Right cardiac atrium (tissue), 5 donors: Measurements from ENCODE around the gene CSAG1. TPM values are rescaled to one million over a fixed set of nuclear protein-coding genes. Genes with fewer than 3 reads are reported as not detected.
"Not testable (repeated sequence)": the region's sequence is repeated elsewhere in the genome, so short reads cannot be mapped to it uniquely, and the experiment has no call there.

Experiments used
- ATAC-seq, 2 donors: fragments of 200-7000 bp; cut with Tn5 transposase; one replicate each; pipeline versions ENCODE4 v1.8.0 to v1.9.1; 2020; ENCODE audit warnings: moderate library complexity in 2 of 2, mild to moderate bottlenecking in 1 of 2
- DNase-seq, 3 donors: peaks; one replicate each; pipeline ENCODE4 v3.0.0-alpha.2; 2020
- H3K27ac ChIP-seq: one replicate; pipeline ENCODE4 v1.5.1; 2013; ENCODE audit warnings: mild to moderate bottlenecking, low read length, control low read depth, moderate library complexity
- H3K27me3 ChIP-seq: one replicate; pipeline ENCODE4 v1.6.1; 2013; ENCODE audit not compliant: control insufficient read depth, insufficient read depth
- H3K4me1 ChIP-seq: one replicate; pipeline ENCODE4 v1.6.1; 2013; ENCODE audit warnings: low read length; ENCODE audit not compliant: control insufficient read depth, insufficient read depth
- H3K4me3 ChIP-seq: one replicate; pipeline ENCODE4 v1.5.1; 2013; ENCODE audit warnings: low read length, control low read depth
- H3K9me3 ChIP-seq: one replicate; pipeline ENCODE4 v1.6.1; 2013; ENCODE audit warnings: low read length; ENCODE audit not compliant: control insufficient read depth
- WGBS: extraction: QIAGEN DNeasy Blood & Tissue Kit; methylation state at CpG from one replicate; pipeline ENCODE4 v1.1.7; 2013; 5-methylcytosine and 5-hydroxymethylcytosine counted together
- intact Hi-C, 4 donors: fragments of 100-400 bp; cut with DNase I; formaldehyde crosslinking; loops; one replicate each; pipeline versions ENCODE4 v1.11.0 to v1.14.0; 2022 to 2023
- polyA plus RNA-seq: library from polyadenylated mRNA; stranded (reverse); fragments of 200-250 nt; gene quantifications from one replicate; pipeline ENCODE4 v1.2.3, GENCODE V29; 2013
- total RNA-seq, 4 donors: library from RNA; stranded (reverse); fragmentation: NEBNext Ultra II Directional; extraction: Animal tissue kit (Norgen Biotek cat#: 25700); gene quantifications; one replicate each; pipeline ENCODE4 v1.2.1, GENCODE V29; 2021
- donor health status: healthy with polysubstance abuse.
- donor health status: DM: no; HTN: yes; CAD: no.
- donor health status: DM: no; HTN: no; CAD: no.
- donor health status: DM: no; HTN: yes; CAD: no; lungs with severe emphysema.
- donor health status: DM: yes; HTN: yes; CAD: no.

CSAG1 gene
- total and polyA plus RNA-seq, 5 donors: not detected

DNA sequence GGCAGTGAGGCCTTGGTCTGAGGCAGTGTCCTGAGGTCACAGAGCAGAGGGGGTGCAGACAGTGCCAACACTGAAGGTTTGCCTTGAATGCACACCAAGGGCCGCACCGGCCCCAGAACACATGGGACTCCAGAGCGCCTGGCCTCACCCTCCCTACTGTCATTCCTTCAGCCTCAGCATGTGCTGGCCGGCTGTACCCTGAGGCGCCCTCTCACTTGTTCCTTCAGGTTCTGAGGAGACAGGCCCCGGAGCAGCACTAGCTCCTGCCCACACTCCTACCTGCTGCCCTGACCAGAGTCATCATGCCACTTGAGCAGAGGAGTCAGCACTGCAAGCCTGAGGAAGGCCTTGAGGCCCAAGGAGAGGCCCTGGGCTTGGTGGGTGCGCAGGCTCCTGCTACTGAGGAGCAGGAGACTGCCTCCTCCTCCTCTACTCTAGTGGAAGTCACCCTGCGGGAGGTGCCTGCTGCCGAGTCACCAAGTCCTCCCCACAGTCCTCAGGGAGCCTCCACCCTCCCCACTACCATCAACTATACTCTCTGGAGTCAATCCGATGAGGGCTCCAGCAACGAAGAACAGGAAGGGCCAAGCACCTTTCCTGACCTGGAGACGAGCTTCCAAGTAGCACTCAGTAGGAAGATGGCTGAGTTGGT, 2.5 kb upstream of the CSAG1 start:
- WGBS: 92% methylated on average over 12 of the region's 12 CpGs
- Histone ChIP-seq H3K9me3 (no peaks in the 10 kb centered on the region), H3K27ac (no peak overlapping the region), H3K4me1 (no peaks in the 10 kb centered on the region), H3K27me3 (no peaks in the 10 kb centered on the region), H3K4me3 (no peak overlapping the region)
- intact Hi-C loops: no loop called here
- ATAC-seq (no peak), DNase-seq (no peak)

DNA sequence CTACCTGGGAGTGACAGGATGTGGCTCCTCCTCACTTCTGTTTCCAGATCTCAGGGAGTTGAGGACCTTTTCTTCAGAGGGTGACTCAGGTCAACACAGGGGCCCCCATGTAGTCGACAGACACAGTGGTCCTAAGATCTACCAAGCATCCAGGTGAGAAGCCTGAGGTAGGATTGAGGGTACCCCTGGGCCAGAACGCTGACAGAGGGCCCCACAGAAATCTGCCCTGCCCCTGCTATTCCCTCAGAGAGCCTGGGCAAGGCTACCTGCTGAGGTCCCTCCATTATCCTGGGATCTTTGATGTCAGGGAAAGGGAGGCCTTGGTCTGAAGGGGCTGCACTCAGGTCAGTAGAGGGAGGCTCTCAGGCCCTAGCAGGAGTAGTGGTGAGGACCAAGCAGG, 1.6 kb upstream of the CSAG1 start:
- no peak for ATAC-seq
- intact Hi-C loops: no loop called here
- Histone ChIP-seq H3K9me3 (no peaks in the 10 kb centered on the region), H3K27ac (no peak overlapping the region), H3K4me1 (no peaks in the 10 kb centered on the region), H3K27me3 (no peaks in the 10 kb centered on the region), H3K4me3 (no peak overlapping the region)
- no peak for DNase-seq
- 64% methylated on average over 2 of the region's 2 CpGs for WGBS

DNA sequence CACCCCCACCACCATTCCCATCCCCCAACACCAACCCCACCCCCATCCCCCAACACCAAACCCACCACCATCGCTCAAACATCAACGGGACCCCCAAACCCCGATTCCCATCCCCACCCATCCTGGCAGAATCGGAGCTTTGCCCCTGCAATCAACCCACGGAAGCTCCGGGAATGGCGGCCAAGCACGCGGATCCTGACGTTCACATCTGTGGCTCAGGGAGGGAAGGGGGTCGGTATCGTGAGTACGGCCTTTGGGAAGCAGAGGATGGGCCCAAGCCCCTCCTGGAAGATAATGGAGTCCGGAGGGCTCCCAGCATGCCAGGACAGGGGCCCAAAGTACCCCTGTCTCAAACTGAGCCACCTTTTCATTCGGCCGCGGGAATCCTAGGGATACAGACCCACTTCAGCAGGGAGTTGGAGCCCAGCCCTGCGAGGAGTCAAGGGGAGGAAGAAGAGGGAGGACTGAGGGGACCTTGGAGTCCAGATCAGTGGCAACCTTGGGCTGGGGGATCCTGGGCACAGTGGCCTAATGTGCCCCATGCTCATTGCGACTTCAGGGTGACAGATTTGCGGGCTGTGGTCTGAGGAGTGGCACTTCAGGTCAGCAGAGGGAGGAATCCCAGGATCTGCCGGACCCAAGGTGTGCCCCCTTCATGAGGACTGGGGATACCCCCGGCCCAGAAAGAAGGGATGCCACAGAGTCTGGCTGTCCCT, 780 bp upstream of the CSAG1 start:
- intact Hi-C loops, H3K4me1 ChIP-seq, H3K27ac ChIP-seq, ATAC-seq, H3K4me3 ChIP-seq, H3K9me3 ChIP-seq, H3K27me3 ChIP-seq, DNase-seq: not testable (repeated sequence)
- WGBS: 92% methylated on average over 22 of the region's 22 CpGs

DNA sequence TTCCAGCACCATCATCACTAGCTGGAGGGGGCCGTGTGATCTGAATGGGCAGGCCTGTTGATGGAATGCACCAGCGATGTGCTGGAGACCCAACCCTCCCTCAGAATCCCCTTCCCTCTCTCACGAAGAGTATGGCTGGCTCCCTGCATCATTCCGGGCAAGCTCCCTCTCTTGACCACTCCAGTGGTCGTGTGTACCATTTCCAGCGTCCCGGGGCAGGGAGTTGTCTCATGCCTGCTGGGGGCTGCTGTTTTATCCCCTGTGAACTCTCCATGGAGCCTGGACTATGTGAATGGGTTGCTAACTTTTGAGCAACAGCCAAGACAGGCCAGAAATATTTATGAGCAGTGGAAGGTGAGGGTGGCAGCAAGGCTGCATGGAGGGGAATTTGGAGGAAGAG, 8.1 kb downstream of the CSAG1 start:
- no peak for ATAC-seq
- no peak for DNase-seq
- no peaks in the 10 kb centered on the region for H3K9me3 ChIP-seq
- 64% methylated on average over 7 of the region's 7 CpGs for WGBS
- H3K27ac ChIP-seq: no peak overlapping the region
- no peaks in the 10 kb centered on the region for H3K4me1 ChIP-seq
- no peaks in the 10 kb centered on the region for H3K27me3 ChIP-seq
- intact Hi-C loops: no loop called here
- no peak overlapping the region for H3K4me3 ChIP-seq

DNA sequence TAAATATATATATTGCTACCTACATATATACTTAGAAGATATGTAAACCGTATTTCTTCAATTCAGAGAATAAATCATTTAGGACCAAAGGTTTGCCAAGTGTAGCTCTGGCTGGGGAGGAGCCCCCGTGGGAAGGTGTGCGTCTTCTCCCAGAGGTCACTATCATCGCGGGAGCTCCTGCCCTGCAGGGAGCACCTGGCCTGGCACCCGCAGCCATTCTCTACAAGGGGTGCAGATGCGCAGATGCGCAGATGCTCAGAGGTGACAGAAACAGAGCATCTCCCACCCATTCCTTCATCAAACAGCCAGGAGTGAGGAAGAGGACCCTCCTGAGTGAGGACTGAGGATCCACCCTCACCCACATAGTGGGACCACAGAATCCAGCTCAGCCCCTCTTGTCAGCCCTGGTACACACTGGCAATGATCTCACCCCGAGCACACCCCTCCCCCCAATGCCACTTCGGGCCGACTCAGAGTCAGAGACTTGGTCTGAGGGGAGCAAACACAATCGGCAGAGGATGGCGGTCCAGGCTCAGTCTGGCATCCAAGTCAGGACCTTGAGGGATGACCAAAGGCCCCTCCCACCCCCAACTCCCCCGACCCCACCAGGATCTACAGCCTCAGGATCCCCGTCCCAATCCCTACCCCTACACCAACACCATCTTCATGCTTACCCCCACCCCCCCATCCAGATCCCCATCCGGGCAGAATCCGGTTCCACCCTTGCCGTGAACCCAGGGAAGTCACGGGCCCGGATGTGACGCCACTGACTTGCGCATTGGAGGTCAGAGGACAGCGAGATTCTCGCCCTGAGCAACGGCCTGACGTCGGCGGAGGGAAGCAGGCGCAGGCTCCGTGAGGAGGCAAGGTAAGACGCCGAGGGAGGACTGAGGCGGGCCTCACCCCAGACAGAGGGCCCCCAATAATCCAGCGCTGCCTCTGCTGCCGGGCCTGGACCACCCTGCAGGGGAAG, 19.4 kb downstream of the CSAG1 start, which contains the start of gene MAGEA2B:
TSS of gene MAGEA2B (plus strand) at position 814 of the 973 bp plus-strand sequence. CDS start 2,479 bp downstream, outside the sequence.
- H3K27ac ChIP-seq, intact Hi-C loops, DNase-seq, ATAC-seq, H3K4me1 ChIP-seq, H3K4me3 ChIP-seq, H3K27me3 ChIP-seq, H3K9me3 ChIP-seq: not testable (repeated sequence)
- no CpG with 5 or more reads among the region's 35 CpGs for whole genome bisulfite sequencing

DNA sequence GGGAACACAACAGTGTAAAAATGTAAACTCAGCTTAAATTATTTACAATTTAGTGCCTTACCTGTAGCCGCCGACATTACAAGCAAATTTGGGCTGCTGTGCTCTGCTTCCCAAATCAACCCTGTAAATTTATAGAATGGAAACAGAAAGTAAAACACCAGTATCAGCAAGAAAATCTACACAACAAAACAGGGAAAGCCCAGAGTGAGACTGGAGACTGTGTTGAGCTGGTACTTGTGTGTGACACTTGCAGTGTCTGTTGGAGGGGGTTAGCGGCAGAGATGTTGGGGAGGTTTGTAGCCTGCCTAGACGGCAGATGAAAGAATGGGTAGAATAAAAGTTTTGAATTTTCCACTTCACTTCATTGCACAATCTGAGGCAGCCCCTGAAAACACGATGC, 20.3 kb downstream of the CSAG1 start:
- no CpG with 5 or more reads among the region's 5 CpGs for WGBS
- ATAC-seq, H3K4me1 ChIP-seq, H3K4me3 ChIP-seq, intact Hi-C loops, H3K9me3 ChIP-seq, DNase-seq, H3K27me3 ChIP-seq, H3K27ac ChIP-seq: not testable (repeated sequence)

DNA sequence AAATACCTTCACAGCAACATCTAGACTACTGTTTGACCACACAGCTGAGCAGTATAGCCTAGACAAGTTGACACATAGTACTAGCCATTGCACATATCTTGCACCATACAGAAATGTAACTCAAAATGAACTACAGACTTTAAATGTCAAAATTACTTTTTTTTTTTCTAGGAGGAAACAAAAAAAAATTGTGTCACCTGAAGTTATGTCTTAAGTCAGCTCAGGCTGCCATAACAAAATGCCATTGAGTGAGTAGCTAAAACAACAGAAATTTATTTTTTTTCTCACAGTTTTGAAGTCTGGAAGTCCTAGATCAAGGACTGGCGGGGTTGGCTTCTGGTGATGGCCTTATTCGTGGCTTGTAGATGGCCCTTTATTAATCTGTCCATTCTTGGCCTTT, 24.3 kb downstream of the CSAG1 start, which contains the start of gene CSAG2:
TSS of gene CSAG2 (minus strand) at position 101 of the 400 bp plus-strand sequence. CDS start 161 bp downstream, outside the sequence.
- H3K9me3 ChIP-seq, H3K27ac ChIP-seq, ATAC-seq, DNase-seq, H3K4me1 ChIP-seq, H3K4me3 ChIP-seq, H3K27me3 ChIP-seq, intact Hi-C loops: not testable (repeated sequence)
- no CpG with 5 or more reads among the region's 2 CpGs for WGBS

DNA sequence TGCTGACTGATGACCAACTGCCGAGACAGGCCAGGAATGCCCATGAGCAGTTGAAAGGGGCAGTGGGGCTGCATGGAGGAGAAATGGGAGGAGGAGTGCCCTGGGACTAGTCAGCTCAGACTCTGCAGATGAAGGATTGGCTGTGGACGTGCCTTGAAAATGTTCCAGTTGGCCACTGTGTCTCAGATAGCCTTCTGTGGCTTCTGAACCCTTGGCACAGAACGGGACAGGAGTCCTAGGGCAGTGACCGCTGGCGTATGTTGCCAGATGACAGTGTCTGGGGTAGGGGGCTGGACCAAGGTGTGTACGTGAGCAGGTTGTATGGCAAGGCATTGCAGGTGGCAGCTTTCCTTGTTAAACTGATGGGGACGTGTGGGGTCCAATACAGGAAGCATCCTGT, 27.0 kb downstream of the CSAG1 start:
- ATAC-seq, H3K4me1 ChIP-seq, intact Hi-C loops, H3K9me3 ChIP-seq, H3K27me3 ChIP-seq, H3K4me3 ChIP-seq, H3K27ac ChIP-seq, DNase-seq: not testable (repeated sequence)
- 85% methylated on average over 2 of the region's 7 CpGs for WGBS

DNA sequence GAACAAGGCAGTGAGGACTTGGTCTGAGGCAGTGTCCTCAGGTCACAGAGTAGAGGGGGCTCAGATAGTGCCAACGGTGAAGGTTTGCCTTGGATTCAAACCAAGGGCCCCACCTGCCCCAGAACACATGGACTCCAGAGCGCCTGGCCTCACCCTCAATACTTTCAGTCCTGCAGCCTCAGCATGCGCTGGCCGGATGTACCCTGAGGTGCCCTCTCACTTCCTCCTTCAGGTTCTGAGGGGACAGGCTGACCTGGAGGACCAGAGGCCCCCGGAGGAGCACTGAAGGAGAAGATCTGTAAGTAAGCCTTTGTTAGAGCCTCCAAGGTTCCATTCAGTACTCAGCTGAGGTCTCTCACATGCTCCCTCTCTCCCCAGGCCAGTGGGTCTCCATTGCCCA, 33.1 kb downstream of the CSAG1 start:
- 81% methylated on average over 4 of the region's 5 CpGs for whole genome bisulfite sequencing
- H3K27ac ChIP-seq, H3K4me1 ChIP-seq, ATAC-seq, H3K27me3 ChIP-seq, H3K4me3 ChIP-seq, H3K9me3 ChIP-seq, intact Hi-C loops: not testable (repeated sequence)
- peak in 1 of 3 donors; percentile 14 for DNase-seq

DNA sequence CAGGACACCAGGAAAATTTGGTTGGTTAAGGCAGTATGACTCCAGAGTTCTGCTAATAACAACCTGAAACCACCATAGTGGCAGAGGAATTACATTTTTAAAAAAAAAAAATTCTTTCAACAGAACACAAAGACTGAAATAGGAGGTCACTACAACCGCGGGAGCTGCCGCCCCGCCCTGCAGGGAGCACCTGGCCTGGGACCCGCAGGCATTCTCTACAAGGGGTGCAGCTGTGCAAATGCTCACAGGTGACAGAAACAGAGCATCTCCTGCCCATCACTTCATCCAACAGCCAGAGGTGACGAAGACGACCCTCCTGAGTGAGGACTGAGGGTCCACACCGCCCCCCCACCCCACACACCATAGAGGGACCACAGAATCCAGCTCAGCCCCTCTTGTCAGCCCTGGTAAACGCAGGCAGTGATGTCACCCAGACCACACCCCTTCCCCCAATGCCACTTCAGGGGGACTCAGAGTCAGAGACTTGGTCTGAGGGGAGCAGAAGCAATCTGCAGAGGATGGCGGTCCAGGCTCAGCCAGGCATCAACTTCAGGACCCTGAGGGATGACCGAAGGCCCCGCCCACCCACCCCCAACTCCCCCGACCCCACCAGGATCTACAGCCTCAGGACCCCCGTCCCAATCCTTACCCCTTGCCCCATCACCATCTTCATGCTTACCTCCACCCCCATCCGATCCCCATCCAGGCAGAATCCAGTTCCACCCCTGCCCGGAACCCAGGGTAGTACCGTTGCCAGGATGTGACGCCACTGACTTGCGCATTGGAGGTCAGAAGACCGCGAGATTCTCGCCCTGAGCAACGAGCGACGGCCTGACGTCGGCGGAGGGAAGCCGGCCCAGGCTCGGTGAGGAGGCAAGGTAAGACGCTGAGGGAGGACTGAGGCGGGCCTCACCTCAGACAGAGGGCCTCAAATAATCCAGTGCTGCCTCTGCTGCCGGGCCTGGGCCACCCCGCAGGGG, 35.3 kb downstream of the CSAG1 start, which contains the start of gene MAGEA3:
TSS of gene MAGEA3 (plus strand) at position 843 of the 980 bp plus-strand sequence. CDS start 2,039 bp downstream, outside the sequence.
- 92% methylated on average over 7 of the region's 34 CpGs for WGBS
- H3K4me3 ChIP-seq, H3K27me3 ChIP-seq, H3K9me3 ChIP-seq, H3K27ac ChIP-seq, ATAC-seq, H3K4me1 ChIP-seq, intact Hi-C loops, DNase-seq: not testable (repeated sequence)
